Measurements from ENCODE around the gene CLPSL2.

DNA sequence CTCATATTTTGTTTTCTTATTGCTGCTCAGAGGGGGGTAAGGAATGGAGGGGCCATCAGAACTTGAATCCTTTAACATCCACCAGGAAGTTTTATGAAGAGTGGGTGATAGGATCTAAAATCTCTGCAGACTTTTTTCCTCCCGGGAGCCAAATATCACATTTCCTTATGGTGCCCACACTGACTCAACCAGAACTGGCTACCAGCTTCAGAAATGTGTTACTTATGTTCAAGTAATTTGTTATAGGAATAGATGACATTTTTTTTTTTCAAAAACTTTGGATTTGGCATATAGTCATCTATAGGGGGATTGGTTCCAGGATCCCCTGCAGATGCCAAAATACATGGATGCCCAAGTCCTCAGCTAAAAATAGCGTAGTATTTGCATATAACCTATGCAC lies 47.2 kb downstream of the CLPSL2 start:
- TF ChIP-seq, protein P1, sequence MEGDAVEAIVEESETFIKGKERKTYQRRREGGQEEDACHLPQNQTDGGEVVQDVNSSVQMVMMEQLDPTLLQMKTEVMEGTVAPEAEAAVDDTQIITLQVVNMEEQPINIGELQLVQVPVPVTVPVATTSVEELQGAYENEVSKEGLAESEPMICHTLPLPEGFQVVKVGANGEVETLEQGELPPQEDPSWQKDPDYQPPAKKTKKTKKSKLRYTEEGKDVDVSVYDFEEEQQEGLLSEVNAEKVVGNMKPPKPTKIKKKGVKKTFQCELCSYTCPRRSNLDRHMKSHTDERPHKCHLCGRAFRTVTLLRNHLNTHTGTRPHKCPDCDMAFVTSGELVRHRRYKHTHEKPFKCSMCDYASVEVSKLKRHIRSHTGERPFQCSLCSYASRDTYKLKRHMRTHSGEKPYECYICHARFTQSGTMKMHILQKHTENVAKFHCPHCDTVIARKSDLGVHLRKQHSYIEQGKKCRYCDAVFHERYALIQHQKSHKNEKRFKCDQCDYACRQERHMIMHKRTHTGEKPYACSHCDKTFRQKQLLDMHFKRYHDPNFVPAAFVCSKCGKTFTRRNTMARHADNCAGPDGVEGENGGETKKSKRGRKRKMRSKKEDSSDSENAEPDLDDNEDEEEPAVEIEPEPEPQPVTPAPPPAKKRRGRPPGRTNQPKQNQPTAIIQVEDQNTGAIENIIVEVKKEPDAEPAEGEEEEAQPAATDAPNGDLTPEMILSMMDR (IDR thresholded peaks at IDR 0.05 in 8 of 11, conservative IDR thresholded peaks at IDR 0.05 in 3 of 11): no peak
- TF ChIP-seq POLR2A (IDR thresholded peaks at IDR 0.05): no peak
